AG09309 (cell line): ENCODE results near the gene SRRM1.
"Not testable (repeated sequence)": the region's sequence is repeated elsewhere in the genome, so short reads cannot be mapped to it uniquely, and the experiment has no call there.

Experiments used
- DNase-seq: peaks from one replicate; pipeline ENCODE4 v3.0.0-alpha.2; 2010; ENCODE audit warnings: low read depth
- H3K4me3 ChIP-seq: 2 replicates; pipeline ENCODE4 v1.5.1; 2011; ENCODE audit warnings: mild to moderate bottlenecking, low read depth, low read length, moderate library complexity; ENCODE audit not compliant: control insufficient read depth
- CTCF ChIP-seq: IDR thresholded peaks from 2 replicates; pipeline ENCODE4 v1.5.1; 2011; ENCODE audit warnings: mild to moderate bottlenecking, low read depth, low read length, inconsistent platforms; ENCODE audit not compliant: insufficient read depth, control insufficient read depth; ENCODE audit errors: missing control alignments

SRRM1 gene

GRCh38 chr1:24673341-24673740 lies 30.2 kb downstream of the SRRM1 start:
- no peak for TF ChIP-seq CTCF
- DNase-seq = no peak
- H3K4me3 ChIP-seq = no peak overlapping the region

DNA sequence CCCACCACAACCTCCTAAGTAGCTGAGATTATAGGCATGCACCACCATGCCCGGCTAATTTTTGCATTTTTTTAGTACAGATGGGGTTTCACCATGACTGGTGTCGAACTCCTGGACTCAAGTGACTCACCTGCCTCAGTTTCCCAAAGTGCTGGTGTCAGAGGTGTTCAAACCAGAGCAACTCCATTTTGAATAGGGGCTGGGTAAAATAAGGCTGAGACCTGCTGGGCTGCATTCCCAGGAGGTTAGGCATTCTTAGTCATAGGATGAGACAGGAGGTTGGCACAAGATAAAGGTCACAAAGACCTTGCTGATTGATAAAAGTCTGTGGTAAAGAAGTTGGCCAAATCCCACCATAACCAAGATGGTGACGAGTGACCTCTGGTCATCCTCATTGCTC lies 35.3 kb downstream of the SRRM1 start:
- H3K4me3 ChIP-seq, DNase-seq: not testable (repeated sequence)

GRCh38 chr1:24679725-24680124 lies 36.6 kb downstream of the SRRM1 start:
- DNase-seq = no peak
- no peak for TF ChIP-seq CTCF
- no peak overlapping the region for H3K4me3 ChIP-seq

- no peak for TF ChIP-seq CTCF
- DNase-seq = peak; percentile 77
- H3K4me3 ChIP-seq = no peak overlapping the region
Observed at GRCh38 chr1:24683713-24684162, 40.6 kb downstream of the SRRM1 start.

GRCh38 chr1:24688033-24688432 lies 44.9 kb downstream of the SRRM1 start:
- no peak for TF ChIP-seq CTCF

GRCh38 chr1:24688621-24689195 lies 45.6 kb downstream of the SRRM1 start:
- no peak for DNase-seq
- H3K4me3 ChIP-seq = no peak overlapping the region
- TF ChIP-seq CTCF = peak; percentile 95

More at GRCh38 chr1:24688033-24688432, 44.9 kb downstream of the SRRM1 start:
- DNase-seq = no peak
- no peak overlapping the region for H3K4me3 ChIP-seq

DNA sequence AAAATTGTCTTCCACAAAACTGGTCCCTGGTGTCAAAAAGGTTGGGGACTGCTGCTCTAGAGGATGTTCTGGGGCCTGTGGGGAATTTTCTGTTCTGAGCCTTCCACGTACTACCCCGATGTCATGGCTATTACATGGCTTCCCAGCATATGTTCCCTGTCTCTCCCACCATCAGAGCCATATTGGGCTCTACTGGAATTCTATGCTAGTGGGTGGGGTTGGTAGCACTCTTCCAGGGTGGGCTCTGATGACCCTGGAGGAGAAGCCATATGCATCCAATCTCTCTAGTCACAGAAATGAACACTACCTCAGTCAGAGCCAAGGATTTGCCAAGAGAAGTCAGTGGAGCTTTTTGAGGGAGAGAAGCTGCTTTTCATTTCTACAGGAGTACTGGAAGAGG lies 47.9 kb downstream of the SRRM1 start:
- no peak overlapping the region for H3K4me3 ChIP-seq
- TF ChIP-seq CTCF = no peak
- DNase-seq = no peak
